Activated T-cell treated with anti-CD3 and anti-CD28 coated beads, Interleukin-2, amount 50 U/mL, for 4 hours (primary cell): Measurements from ENCODE around the gene GTF3C5. TPM values are rescaled to one million over a fixed set of nuclear protein-coding genes. Genes with fewer than 3 reads are reported as not detected.

ENCODE experiments used
- ATAC-seq, 2 donors: fragments of 200-7000 bp; cut with Tn5 transposase; one replicate each; pipeline ENCODE4 v1.10.0; 2021
- DNase-seq: peaks from one replicate; pipeline ENCODE4 v3.0.0-alpha.2; 2020
- H3K27me3 Mint-ChIP-seq: one replicate; pipeline ENCODE4 v1.8.0; 2021; ENCODE audit warnings: low read depth, mixed read lengths
- H3K36me3 Mint-ChIP-seq: one replicate; pipeline ENCODE4 v1.8.0; 2022; ENCODE audit warnings: mixed read lengths; ENCODE audit not compliant: insufficient read depth
- H3K4me1 Mint-ChIP-seq: one replicate; pipeline ENCODE4 v1.8.0; 2021; ENCODE audit warnings: low read depth, mixed read lengths
- H3K4me3 Mint-ChIP-seq: one replicate; pipeline ENCODE4 v1.8.0; 2021; ENCODE audit warnings: mild to moderate bottlenecking, moderate library complexity, mixed read lengths
- H3K9me3 Mint-ChIP-seq: one replicate; pipeline ENCODE4 v1.8.0; 2021; ENCODE audit warnings: mixed read lengths
- total RNA-seq, 3 donors: library from RNA; stranded (reverse); gene quantifications; one replicate each; pipeline ENCODE4 v1.2.1, GENCODE V29; 2021

GTF3C5 gene
- total RNA-seq, 3 donors from 2014 or later, result 80.4 to 86.8 (median 83.6) TPM

- no peak for DNase-seq
- H3K4me1 Mint-ChIP-seq, result no peaks in the 10 kb centered on the region
Measured at GRCh38 chr9:133101356-133102189, 70.8 kb downstream of the GTF3C5 start.

DNA sequence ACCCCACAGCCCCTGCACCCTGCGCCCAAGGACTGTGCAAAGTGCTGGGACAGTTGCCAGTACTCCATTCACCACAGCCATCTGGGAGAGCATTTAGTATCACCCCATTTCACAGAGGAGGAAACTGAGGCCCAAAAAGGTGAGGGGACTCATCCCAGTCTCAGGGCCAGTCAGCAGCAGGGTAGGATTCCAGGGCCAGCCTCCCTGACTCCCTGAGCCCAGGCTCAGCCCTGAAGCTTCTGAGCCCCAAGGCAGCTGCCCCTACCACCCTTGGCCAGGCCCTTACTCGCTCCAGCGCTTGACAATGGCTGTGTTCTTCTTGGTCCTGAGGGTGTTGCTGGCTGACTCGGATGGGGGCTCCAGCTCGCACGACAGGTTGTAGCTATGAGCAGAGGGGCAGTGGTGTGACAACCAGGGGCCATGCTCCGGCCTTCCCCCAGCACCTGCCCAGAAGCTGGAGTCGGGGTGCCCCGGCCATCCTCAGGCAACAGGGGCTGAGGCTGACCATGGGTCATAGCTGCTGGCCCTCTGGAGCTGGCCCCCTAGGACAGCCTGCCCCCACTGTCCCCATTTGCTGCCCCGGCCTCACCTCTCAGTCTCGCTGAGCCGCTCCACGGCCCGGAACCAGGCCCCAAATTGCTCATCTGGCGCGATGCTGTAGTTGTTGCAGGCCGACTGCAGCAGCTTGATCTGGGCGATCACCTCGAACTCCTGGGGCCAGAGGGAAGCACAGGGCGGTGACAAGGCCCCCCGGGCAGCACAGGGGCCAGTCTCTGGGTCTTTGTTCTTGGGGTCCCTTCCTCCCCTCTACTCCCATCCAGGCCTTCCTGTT is 71.6 kb downstream of the GTF3C5 start:
- H3K4me1 Mint-ChIP-seq, result no peaks in the 10 kb centered on the region
- H3K9me3 Mint-ChIP-seq, result no peaks in the 10 kb centered on the region
- no peak overlapping the region for H3K4me3 Mint-ChIP-seq
- ATAC-seq (no peak), DNase-seq (no peak)
- peaks cover 42% of the 10 kb centered on the region for H3K36me3 Mint-ChIP-seq
- no peaks in the 10 kb centered on the region for H3K27me3 Mint-ChIP-seq

More at GRCh38 chr9:133101356-133102189, 70.8 kb downstream of the GTF3C5 start:
- peaks cover 44% of the 10 kb centered on the region for H3K36me3 Mint-ChIP-seq
- peaks cover under 1% of the 10 kb centered on the region for H3K9me3 Mint-ChIP-seq
- H3K4me3 Mint-ChIP-seq, result no peak overlapping the region
- no peak for ATAC-seq
- no peaks in the 10 kb centered on the region for H3K27me3 Mint-ChIP-seq

GRCh38 chr9:133103183-133103986 is 72.6 kb downstream of the GTF3C5 start:
- DNase-seq, result peak; percentile 52
- peaks cover 33% of the 10 kb centered on the region for H3K36me3 Mint-ChIP-seq

DNA sequence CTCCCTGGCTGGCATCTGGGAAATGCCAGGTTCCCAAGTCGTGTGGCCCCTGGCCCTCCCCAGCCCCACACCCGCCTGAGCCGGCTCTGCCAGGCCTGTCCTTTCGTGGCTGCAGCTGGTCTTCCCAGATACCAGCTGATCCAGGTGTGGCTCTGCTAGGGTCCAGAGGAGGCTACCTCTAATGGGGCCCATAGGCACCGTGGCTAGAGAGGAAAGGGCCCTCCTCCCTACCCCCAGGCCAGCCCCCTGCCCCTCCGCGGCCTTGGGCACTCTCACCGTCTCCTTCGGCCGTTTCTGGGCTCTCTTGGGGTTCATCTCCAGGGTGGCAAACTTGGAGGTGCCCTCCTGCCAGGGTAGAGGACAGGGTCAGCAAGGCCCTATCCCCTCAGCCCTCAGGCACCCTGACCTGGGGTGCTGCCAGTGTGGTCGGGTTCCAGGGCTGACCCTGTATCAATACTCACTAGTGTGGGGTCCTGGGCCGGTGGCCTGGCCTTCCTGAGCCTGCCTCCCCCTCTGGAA is 73.2 kb downstream of the GTF3C5 start:
- Mint-ChIP-seq H3K9me3 (no peaks in the 10 kb centered on the region), H3K4me1 (no peaks in the 10 kb centered on the region), H3K36me3 (peaks cover 28% of the 10 kb centered on the region), H3K27me3 (no peaks in the 10 kb centered on the region), H3K4me3 (no peak overlapping the region)
- no peak for ATAC-seq
- DNase-seq, result no peak

More at GRCh38 chr9:133103183-133103986, 72.6 kb downstream of the GTF3C5 start:
- ATAC-seq, result peak; percentile 48 to 62
- H3K4me3 Mint-ChIP-seq, result no peak overlapping the region
- H3K4me1 Mint-ChIP-seq, result no peaks in the 10 kb centered on the region
- no peaks in the 10 kb centered on the region for H3K9me3 Mint-ChIP-seq
- no peaks in the 10 kb centered on the region for H3K27me3 Mint-ChIP-seq

- ATAC-seq, result no peak
- H3K36me3 Mint-ChIP-seq, result peaks cover 28% of the 10 kb centered on the region
Measured at GRCh38 chr9:133104718-133105460, 74.1 kb downstream of the GTF3C5 start.

DNA sequence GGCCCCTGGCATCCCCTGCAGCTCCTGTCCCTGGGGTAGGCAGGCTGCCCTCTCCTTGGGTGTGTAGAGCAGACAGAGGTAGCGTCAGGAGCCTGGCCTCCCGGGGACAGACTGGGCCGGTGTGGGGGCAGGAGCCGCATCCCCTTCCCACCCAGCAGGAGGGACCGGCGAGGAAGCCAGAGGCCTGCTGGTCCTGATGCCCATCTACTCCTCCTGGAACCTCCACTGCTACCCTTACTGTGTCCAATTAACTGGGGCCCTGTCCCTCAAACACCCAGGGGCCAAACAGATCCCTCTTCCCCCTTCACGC is 74.6 kb downstream of the GTF3C5 start:
- Mint-ChIP-seq H3K4me3 (no peak overlapping the region), H3K36me3 (peaks cover 33% of the 10 kb centered on the region)
- no peak for DNase-seq

More at GRCh38 chr9:133104718-133105460, 74.1 kb downstream of the GTF3C5 start:
- Mint-ChIP-seq H3K9me3 (no peaks in the 10 kb centered on the region), H3K4me1 (no peaks in the 10 kb centered on the region), H3K27me3 (no peaks in the 10 kb centered on the region), H3K4me3 (no peak overlapping the region)
- DNase-seq, result no peak

GRCh38 chr9:133106511-133107244 is 75.9 kb downstream of the GTF3C5 start:
- H3K9me3 Mint-ChIP-seq, result no peaks in the 10 kb centered on the region
- H3K4me1 Mint-ChIP-seq, result no peaks in the 10 kb centered on the region
- DNase-seq (no peak), ATAC-seq (no peak)
- H3K27me3 Mint-ChIP-seq, result no peaks in the 10 kb centered on the region
- peaks cover 25% of the 10 kb centered on the region for H3K36me3 Mint-ChIP-seq
- H3K4me3 Mint-ChIP-seq, result no peak overlapping the region

More for the DNA sequence above, 74.6 kb downstream of the GTF3C5 start:
- no peaks in the 10 kb centered on the region for H3K27me3 Mint-ChIP-seq
- no peaks in the 10 kb centered on the region for H3K9me3 Mint-ChIP-seq
- no peaks in the 10 kb centered on the region for H3K4me1 Mint-ChIP-seq
- no peak for ATAC-seq

GRCh38 chr9:133107245-133107722 is 76.5 kb downstream of the GTF3C5 start:
- DNase-seq, result no peak

More at GRCh38 chr9:133107245-133107722, 76.5 kb downstream of the GTF3C5 start:
- Mint-ChIP-seq H3K36me3 (peaks cover 22% of the 10 kb centered on the region), H3K4me1 (peaks cover 3% of the 10 kb centered on the region), H3K4me3 (no peak overlapping the region), H3K9me3 (no peaks in the 10 kb centered on the region), H3K27me3 (no peaks in the 10 kb centered on the region)
- ATAC-seq, result no peak

Other genes with a start within 250 kb of the GTF3C5 start
- gene AK8, start 152.7 kb upstream of the GTF3C5 start, total RNA-seq, result not detected
- gene SPACA9, start 152.1 kb upstream of the GTF3C5 start, total RNA-seq, result under 1 TPM; 0.42 to 0.82 (median 0.73) TPM
- gene TSC1, start 86.4 kb upstream of the GTF3C5 start, total RNA-seq, result 10 to 100 TPM; 23.6 to 26.8 (median 24.0) TPM
- gene GFI1B, start 52.3 kb upstream of the GTF3C5 start, total RNA-seq, result under 1 TPM; 0.16 to 0.87 (median 0.56) TPM
- 1 to 10 TPM; 3.1 to 4.7 (median 3.9) TPM for gene CEL, start 31.0 kb downstream of the GTF3C5 start, total RNA-seq
- 10 to 100 TPM; 43.2 to 46.7 (median 45.2) TPM for gene RALGDS, start 90.2 kb downstream of the GTF3C5 start, total RNA-seq
- gene GBGT1, start 132.9 kb downstream of the GTF3C5 start, total RNA-seq, result 1 to 10 TPM; 3.0 to 3.3 (median 3.2) TPM
- gene OBP2B, start 178.3 kb downstream of the GTF3C5 start, total RNA-seq, result not detected
- gene ABO, start 244.2 kb downstream of the GTF3C5 start, total RNA-seq, result under 1 TPM in 1 of 3 donors, not detected in 2; 0.08 TPM